ENCODE data around the gene FBN2.

FBN2 gene

DNA sequence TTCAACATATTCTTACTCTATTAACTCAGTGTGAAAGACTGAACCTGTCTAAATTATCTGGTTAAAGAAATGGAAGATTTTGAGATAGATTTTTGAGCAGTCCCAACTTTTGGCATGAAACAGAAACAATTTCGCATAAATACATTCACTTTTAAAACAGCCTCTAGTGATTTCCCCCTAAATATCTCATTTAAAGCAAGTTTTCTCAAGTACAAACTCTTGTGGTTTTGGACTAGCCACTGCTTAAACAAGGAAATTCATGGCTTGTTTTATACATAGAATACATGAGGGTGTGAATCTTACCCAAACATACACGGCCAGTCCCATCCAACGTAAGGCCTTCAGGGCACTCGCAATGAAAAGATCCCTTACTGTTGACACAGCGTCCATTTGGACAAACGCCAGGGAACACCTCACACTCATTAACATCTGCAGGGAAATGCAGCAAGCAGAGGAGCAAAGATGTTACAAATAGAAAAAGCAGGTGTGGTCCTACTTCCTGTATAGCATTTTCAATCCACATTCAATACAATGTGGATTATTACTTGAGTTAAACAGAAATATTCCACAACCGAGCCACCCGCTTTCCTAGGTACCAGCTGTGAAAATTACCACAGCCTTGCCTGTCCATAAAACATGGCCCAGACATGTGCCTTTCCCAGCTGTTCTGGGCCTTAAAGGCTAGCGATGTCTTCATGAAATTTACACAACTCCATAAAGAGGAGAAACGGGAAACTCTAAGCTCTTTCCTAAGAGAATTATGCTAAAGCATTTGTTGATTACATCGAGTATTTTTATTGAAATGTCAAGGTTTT lies 188.8 kb downstream of the FBN2 start:
- Histone ChIP-seq H3K27me3 (ENCODE audit: control insufficient read depth, insufficient read depth, low read length) (no peaks in the 10 kb centered on the region), H3K4me3 (ENCODE audit: low read depth, low read length) (no peak overlapping the region), H3K4me1 (ENCODE audit: control insufficient read depth, insufficient read depth, low read length) (no peaks in the 10 kb centered on the region), H3K9ac (ENCODE audit: low read depth, low read length) (no peak overlapping the region), H3K36me3 (ENCODE audit: control insufficient read depth, insufficient read depth, low read length) (no peaks in the 10 kb centered on the region), H3K9me3 (ENCODE audit: control insufficient read depth, insufficient read depth, low read length) (no peaks in the 10 kb centered on the region)

DNA sequence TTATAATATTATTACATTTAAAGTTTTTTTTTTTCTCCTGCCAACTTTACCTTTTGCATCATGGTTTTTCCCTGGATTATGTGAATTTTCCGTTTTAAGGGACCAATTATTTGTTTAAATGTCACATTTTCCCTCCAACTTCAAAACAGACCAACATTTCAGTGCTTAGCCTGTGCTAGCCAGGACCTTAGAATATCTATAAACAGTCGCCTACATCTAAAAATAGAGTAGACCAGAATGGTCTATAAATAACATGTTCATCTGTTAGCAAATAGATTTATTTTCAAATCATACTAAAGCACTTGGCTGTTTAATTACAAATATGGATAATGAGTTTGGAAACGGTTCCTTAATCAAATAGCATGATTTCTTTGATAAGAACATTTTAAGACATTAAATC lies 192.0 kb downstream of the FBN2 start:
- no peaks in the 10 kb centered on the region for H3K27me3 ChIP-seq (ENCODE audit: control insufficient read depth, insufficient read depth, low read length)
- no peaks in the 10 kb centered on the region for H3K36me3 ChIP-seq (ENCODE audit: control insufficient read depth, insufficient read depth, low read length)
- no peak overlapping the region for H3K9ac ChIP-seq (ENCODE audit: low read depth, low read length)
- no peaks in the 10 kb centered on the region for H3K4me1 ChIP-seq (ENCODE audit: control insufficient read depth, insufficient read depth, low read length)
- H3K4me3 ChIP-seq (ENCODE audit: low read depth, low read length), result no peak overlapping the region
- no peaks in the 10 kb centered on the region for H3K9me3 ChIP-seq (ENCODE audit: control insufficient read depth, insufficient read depth, low read length)

DNA sequence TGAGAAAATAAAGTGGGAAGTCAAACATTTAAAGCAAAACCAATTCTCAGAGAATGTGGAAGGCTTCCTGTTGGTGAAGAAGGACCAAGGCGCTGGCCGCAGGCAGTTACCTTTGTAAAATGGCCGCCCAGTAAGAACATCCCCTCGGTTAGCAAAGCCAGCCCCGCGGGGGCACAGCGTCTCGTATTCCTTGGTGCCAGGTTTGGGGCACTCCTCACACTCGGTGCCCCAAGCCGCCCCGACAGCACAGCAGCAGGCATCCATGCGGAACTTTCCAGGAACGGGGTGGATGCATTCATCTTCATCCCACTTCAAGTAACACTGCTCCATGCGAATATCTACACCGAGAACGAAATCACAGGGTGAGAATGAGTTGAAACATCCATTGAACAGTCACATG lies 192.8 kb downstream of the FBN2 start:
- H3K4me3 ChIP-seq (ENCODE audit: low read depth, low read length), result no peak overlapping the region
- no peak overlapping the region for H3K9ac ChIP-seq (ENCODE audit: low read depth, low read length)
- H3K36me3 ChIP-seq (ENCODE audit: control insufficient read depth, insufficient read depth, low read length), result no peaks in the 10 kb centered on the region
- H3K27me3 ChIP-seq (ENCODE audit: control insufficient read depth, insufficient read depth, low read length), result no peaks in the 10 kb centered on the region
- no peaks in the 10 kb centered on the region for H3K9me3 ChIP-seq (ENCODE audit: control insufficient read depth, insufficient read depth, low read length)
- H3K4me1 ChIP-seq (ENCODE audit: control insufficient read depth, insufficient read depth, low read length), result no peaks in the 10 kb centered on the region

DNA sequence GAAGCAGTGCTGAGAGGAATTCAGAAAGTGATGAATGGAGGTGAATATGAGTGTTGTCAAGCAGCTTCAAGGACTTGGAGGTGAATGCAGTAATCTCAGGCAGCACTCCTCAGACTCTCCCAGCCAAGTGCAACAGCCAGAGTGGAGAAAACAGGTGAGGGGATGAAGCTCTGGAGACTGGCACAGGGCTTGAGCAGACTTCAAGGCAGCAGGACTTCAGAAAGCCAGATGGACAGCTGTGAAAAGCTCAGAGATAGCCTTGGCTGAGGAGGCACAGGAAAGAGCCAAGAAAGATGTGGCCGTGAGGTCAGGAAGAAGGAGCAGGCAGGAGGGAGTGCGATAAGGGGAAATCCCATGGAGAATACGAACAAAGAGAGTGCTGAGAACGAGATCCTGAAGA lies 194.9 kb downstream of the FBN2 start:
- no peak overlapping the region for H3K9ac ChIP-seq (ENCODE audit: low read depth, low read length)
- H3K27me3 ChIP-seq (ENCODE audit: control insufficient read depth, insufficient read depth, low read length), result no peaks in the 10 kb centered on the region
- H3K36me3 ChIP-seq (ENCODE audit: control insufficient read depth, insufficient read depth, low read length), result no peaks in the 10 kb centered on the region
- H3K4me3 ChIP-seq (ENCODE audit: low read depth, low read length), result no peak overlapping the region
- no peaks in the 10 kb centered on the region for H3K9me3 ChIP-seq (ENCODE audit: control insufficient read depth, insufficient read depth, low read length)
- no peaks in the 10 kb centered on the region for H3K4me1 ChIP-seq (ENCODE audit: control insufficient read depth, insufficient read depth, low read length)

DNA sequence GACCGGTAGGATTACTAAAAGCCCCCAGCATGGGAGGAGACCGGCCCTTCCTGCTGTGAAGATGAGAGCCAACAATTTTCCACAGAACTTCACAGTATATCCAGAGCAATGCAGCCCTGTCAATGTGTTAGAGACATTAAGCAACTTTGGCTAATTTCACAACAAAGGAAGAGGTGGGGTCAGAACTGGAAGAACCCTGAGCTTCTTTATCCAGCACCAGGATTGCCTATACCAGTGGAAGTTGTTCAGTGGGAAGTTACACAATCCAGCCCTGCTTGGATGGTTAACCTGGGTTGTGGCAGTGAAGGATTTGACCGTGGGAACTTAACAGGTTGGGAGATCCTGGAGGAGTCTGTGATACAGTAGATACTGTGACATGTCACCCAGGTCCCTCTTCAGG lies 197.0 kb downstream of the FBN2 start:
- H3K27me3 ChIP-seq (ENCODE audit: control insufficient read depth, insufficient read depth, low read length), result no peaks in the 10 kb centered on the region
- H3K9ac ChIP-seq (ENCODE audit: low read depth, low read length), result no peak overlapping the region
- H3K9me3 ChIP-seq (ENCODE audit: control insufficient read depth, insufficient read depth, low read length), result no peaks in the 10 kb centered on the region
- no peaks in the 10 kb centered on the region for H3K36me3 ChIP-seq (ENCODE audit: control insufficient read depth, insufficient read depth, low read length)
- H3K4me1 ChIP-seq (ENCODE audit: control insufficient read depth, insufficient read depth, low read length), result no peaks in the 10 kb centered on the region
- no peak overlapping the region for H3K4me3 ChIP-seq (ENCODE audit: low read depth, low read length)

DNA sequence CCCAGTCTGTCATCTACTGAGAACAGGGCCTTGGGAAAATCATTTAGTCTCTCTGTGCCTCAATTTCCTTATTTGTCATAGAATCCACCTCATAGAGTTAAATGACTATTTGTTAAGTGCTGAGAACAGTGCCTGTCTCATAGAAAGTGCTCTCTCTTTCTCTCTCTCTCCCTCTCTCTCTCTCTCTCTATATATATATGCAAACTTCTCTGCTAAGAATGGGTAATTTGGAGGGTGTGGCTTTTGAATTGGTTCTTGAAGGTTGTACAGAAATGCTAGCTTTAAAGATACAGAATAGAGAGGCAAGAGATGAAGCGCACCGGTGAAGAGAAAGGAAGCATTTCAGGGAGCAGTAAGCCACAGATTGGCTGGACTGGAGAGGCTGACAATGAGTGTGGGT lies 197.4 kb downstream of the FBN2 start:
- no peaks in the 10 kb centered on the region for H3K36me3 ChIP-seq (ENCODE audit: control insufficient read depth, insufficient read depth, low read length)
- no peak overlapping the region for H3K9ac ChIP-seq (ENCODE audit: low read depth, low read length)
- no peaks in the 10 kb centered on the region for H3K4me1 ChIP-seq (ENCODE audit: control insufficient read depth, insufficient read depth, low read length)
- H3K4me3 ChIP-seq (ENCODE audit: low read depth, low read length), result no peak overlapping the region
- H3K27me3 ChIP-seq (ENCODE audit: control insufficient read depth, insufficient read depth, low read length), result no peaks in the 10 kb centered on the region
- H3K9me3 ChIP-seq (ENCODE audit: control insufficient read depth, insufficient read depth, low read length), result no peaks in the 10 kb centered on the region

DNA sequence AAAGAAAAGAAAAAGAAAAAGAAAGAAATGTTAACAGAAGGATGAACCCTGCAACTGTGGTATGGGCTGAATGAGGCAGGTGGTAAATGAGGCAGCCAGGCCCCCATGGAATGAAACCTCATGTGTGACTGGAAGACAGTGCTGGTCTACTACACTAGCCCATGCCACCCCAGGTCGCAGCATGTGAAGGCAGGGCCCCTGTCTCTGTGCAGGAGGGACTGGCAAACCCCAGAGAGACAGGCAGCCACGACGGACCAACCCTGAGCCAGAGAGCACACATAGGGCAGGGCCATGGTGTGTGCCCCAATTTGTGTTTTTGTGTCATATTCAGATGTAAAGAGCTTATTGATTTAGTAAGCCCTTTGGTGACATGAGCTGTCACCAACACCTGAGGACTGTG lies 198.5 kb downstream of the FBN2 start:
- Histone ChIP-seq H3K4me3 (ENCODE audit: low read depth, low read length) (no peak overlapping the region), H3K4me1 (ENCODE audit: control insufficient read depth, insufficient read depth, low read length) (no peaks in the 10 kb centered on the region), H3K36me3 (ENCODE audit: control insufficient read depth, insufficient read depth, low read length) (no peaks in the 10 kb centered on the region), H3K9me3 (ENCODE audit: control insufficient read depth, insufficient read depth, low read length) (no peaks in the 10 kb centered on the region), H3K27me3 (ENCODE audit: control insufficient read depth, insufficient read depth, low read length) (no peaks in the 10 kb centered on the region), H3K9ac (ENCODE audit: low read depth, low read length) (no peak overlapping the region)

DNA sequence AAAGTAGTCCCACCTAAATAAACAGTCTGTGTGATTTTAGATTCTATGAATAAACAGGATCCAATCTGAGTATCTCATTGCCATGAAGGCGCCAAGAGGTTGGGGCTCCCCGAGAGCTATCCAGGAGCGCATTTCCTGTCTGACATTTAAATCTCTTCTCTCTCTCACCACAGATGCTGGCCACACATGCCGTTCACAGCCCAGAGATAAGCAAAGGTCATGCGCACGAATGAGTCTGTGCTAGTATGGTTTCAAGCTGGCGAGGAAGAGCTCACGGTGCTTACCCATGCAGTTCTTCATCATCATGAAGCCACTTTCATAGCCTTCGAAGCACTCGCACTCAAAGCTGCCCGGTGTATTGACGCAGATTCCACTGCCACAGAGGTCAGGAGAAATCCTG lies 199.4 kb downstream of the FBN2 start:
- Histone ChIP-seq H3K4me1 (ENCODE audit: control insufficient read depth, insufficient read depth, low read length) (no peaks in the 10 kb centered on the region), H3K36me3 (ENCODE audit: control insufficient read depth, insufficient read depth, low read length) (no peaks in the 10 kb centered on the region), H3K9ac (ENCODE audit: low read depth, low read length) (no peak overlapping the region), H3K27me3 (ENCODE audit: control insufficient read depth, insufficient read depth, low read length) (no peaks in the 10 kb centered on the region), H3K9me3 (ENCODE audit: control insufficient read depth, insufficient read depth, low read length) (no peaks in the 10 kb centered on the region), H3K4me3 (ENCODE audit: low read depth, low read length) (no peak overlapping the region)

DNA sequence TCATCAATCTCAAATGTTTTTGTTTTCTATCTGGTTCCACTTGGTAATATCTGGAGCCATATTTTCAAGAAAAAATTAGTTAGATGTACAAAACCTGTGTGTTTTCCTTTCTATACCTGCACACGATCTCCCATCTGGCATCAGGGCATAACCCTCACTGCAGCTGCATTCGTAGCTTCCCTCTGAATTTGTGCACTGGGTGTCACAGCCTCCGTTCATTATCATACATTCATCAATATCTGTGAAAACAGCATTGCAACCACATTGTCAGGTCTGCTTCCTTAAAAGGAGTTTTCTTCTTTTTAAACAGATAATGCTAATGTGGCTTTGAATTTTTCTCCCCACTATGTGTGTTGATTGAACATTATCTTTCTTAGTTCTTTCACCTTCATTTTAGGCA lies 202.7 kb downstream of the FBN2 start:
- Histone ChIP-seq H3K27me3 (ENCODE audit: control insufficient read depth, insufficient read depth, low read length) (no peaks in the 10 kb centered on the region), H3K4me3 (ENCODE audit: low read depth, low read length) (no peak overlapping the region), H3K4me1 (ENCODE audit: control insufficient read depth, insufficient read depth, low read length) (no peaks in the 10 kb centered on the region), H3K36me3 (ENCODE audit: control insufficient read depth, insufficient read depth, low read length) (no peaks in the 10 kb centered on the region), H3K9ac (ENCODE audit: low read depth, low read length) (no peak overlapping the region), H3K9me3 (ENCODE audit: control insufficient read depth, insufficient read depth, low read length) (no peaks in the 10 kb centered on the region)

DNA sequence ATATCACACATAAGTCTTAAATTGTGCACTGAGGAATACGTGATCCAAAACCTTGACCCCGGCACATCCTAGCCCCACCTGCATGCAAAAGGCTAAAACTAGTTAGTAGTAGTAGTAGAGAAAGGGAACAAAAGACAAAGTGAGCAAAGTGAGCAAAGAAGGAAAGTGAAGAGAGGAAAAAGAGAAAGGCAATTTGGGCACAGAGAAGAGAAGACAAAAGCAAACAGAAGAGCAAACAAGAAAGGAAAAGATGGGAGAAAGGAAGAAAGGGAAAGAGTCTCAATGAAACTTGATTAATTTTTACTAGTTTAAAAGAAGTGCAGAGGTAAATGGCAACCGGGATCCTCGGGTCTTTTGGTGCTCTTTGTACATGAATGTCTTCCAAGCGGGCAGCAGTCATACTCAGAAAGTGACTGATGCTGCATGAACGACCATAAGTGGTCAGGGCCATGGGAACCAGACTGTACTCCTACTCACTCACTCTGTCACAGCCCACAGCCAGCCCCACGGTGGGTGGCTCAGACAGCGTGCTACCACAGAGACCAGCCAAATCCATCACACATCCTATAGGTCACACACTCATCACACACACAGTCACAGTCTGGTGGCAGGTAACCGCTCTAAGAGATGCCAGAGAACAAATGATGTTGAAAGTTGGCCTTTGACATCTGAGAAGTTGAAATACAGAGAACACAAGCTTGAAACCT lies 203.9 kb downstream of the FBN2 start:
- Histone ChIP-seq H3K4me3 (ENCODE audit: low read depth, low read length) (no peak overlapping the region), H3K4me1 (ENCODE audit: control insufficient read depth, insufficient read depth, low read length) (no peaks in the 10 kb centered on the region)

DNA sequence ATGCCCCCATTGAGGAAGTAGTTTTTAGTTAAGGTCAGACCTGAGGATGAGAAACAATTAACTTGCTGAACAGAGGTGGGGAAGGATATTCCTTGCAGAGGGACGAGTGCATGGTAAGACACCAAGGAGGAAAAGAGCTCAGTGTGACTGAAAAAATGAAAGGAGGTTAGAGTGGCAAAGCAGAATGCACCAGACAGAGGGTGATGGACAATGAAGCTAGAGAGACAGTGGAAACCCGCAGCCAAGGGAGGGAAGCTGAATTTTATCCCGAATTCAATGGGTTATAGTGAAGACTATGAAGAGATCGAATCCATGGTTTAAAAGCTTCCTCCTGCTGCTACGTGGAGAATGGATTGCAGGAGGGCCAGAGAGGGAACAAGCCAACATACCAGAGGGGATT lies 206.8 kb downstream of the FBN2 start:
- H3K36me3 ChIP-seq (ENCODE audit: control insufficient read depth, insufficient read depth, low read length), result no peaks in the 10 kb centered on the region
- no peaks in the 10 kb centered on the region for H3K4me1 ChIP-seq (ENCODE audit: control insufficient read depth, insufficient read depth, low read length)
- H3K9me3 ChIP-seq (ENCODE audit: control insufficient read depth, insufficient read depth, low read length), result no peaks in the 10 kb centered on the region
- no peaks in the 10 kb centered on the region for H3K27me3 ChIP-seq (ENCODE audit: control insufficient read depth, insufficient read depth, low read length)
- no peak overlapping the region for H3K4me3 ChIP-seq (ENCODE audit: low read depth, low read length)
- no peak overlapping the region for H3K9ac ChIP-seq (ENCODE audit: low read depth, low read length)

More for the DNA sequence above, 203.9 kb downstream of the FBN2 start:
- no peaks in the 10 kb centered on the region for H3K36me3 ChIP-seq (ENCODE audit: control insufficient read depth, insufficient read depth, low read length)
- H3K27me3 ChIP-seq (ENCODE audit: control insufficient read depth, insufficient read depth, low read length), result no peaks in the 10 kb centered on the region
- no peaks in the 10 kb centered on the region for H3K9me3 ChIP-seq (ENCODE audit: control insufficient read depth, insufficient read depth, low read length)
- H3K9ac ChIP-seq (ENCODE audit: low read depth, low read length), result no peak overlapping the region

DNA sequence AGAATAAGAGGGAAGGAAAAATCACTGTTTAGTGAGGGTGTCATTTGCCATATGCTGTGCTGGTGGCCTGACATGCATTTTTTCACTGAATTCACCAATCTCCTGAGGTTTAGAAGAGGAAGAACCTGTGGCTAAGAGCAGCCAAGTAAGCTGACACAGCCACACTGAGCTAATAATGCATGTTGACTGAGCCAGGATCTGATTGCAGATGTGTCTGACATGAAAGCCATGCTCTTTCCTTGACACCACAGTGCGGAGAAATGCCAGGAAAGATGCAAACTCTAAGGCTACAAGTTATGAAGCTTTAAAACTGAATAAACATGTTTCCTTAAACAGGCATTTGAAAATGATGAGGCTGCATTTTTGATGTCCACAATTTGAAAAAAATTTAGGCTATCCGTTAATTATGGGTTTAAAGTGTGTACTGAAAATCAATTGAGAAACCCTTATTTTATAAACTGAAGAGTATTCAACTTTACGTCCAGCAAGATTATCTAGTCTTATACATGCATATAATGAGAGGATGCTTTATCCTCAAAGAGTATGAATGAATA lies 208.6 kb downstream of the FBN2 start:
- H3K27me3 ChIP-seq (ENCODE audit: control insufficient read depth, insufficient read depth, low read length), result no peaks in the 10 kb centered on the region
- H3K36me3 ChIP-seq (ENCODE audit: control insufficient read depth, insufficient read depth, low read length), result no peaks in the 10 kb centered on the region
- H3K4me3 ChIP-seq (ENCODE audit: low read depth, low read length), result no peak overlapping the region
- no peak overlapping the region for H3K9ac ChIP-seq (ENCODE audit: low read depth, low read length)
- no peaks in the 10 kb centered on the region for H3K9me3 ChIP-seq (ENCODE audit: control insufficient read depth, insufficient read depth, low read length)
- no peaks in the 10 kb centered on the region for H3K4me1 ChIP-seq (ENCODE audit: control insufficient read depth, insufficient read depth, low read length)

All from iPS-15b (cell line).